HepG2 (cell line): ENCODE measurements around the gene B3GALNT2. TPM values are rescaled to one million over a fixed set of nuclear protein-coding genes. Genes with fewer than 3 reads are reported as not detected.

Experiments used
- ATAC-seq: fragments of 200-7000 bp; cut with Tn5 transposase; 3 replicates; pipeline ENCODE4 v1.9.1; 2020; ENCODE audit warnings: mild to moderate bottlenecking, moderate library complexity
- BruUV-seq: library from RNA; stranded (reverse); fragments of 400-500 nt; replicated peaks from 2 replicates; lab custom pipeline; 2021; lab: Mats Ljungman, UMichigan
- CTCF ChIA-PET: fragments of 300-600 bp; formaldehyde crosslinking; extraction: SDS; loops from one replicate; lab custom pipeline; 2021; ENCODE audit warnings: low total read pairs, inconsistent platforms, low intra/inter-chr PET ratio; lab: Yijun Ruan, JAX
- POLR2A ChIA-PET: fragments of 350-600 bp; sonication (Branson Sonifier 250); formaldehyde crosslinking; loops from one replicate; lab custom pipeline; 2020; ENCODE audit warnings: antibody characterized with exemption, inconsistent platforms; lab: Yijun Ruan, JAX
- DNase-seq: peaks from one replicate; pipeline ENCODE4 v3.0.0-alpha.2; 2015; ENCODE audit warnings: low spot score
- FAIRE-seq: peaks from 3 replicates; lab custom pipeline; 2011; peaks lifted over from hg19 to GRCh38; lab: Jason Lieb, UNC
- H2AFZ ChIP-seq: one replicate; pipeline ENCODE4 v1.6.1; 2011; ENCODE audit warnings: low read length, inconsistent platforms
- H3K27ac ChIP-seq: fragments of 300-600 bp; 3 replicates; pipeline ENCODE4 v1.8.0; 2011; ENCODE audit warnings: mixed run types, mild to moderate bottlenecking, mixed read lengths, low read length, inconsistent platforms; ENCODE audit not compliant: insufficient read depth; ENCODE audit errors: extremely low read length
- H3K27me3 ChIP-seq, 2 experiments: fragments of 200-600 bp in 1 of 2; 2 replicates in 1 of 2; 3 replicates in 1 of 2; pipeline versions ENCODE4 v1.6.0 to v1.8.0; 2011; ENCODE audit warnings: low read length in 2 of 2, mild to moderate bottlenecking in 2 of 2, moderate library complexity in 2 of 2, inconsistent platforms in 1 of 2; ENCODE audit not compliant: insufficient read depth in 2 of 2, control insufficient read depth in 1 of 2
- H3K36me3 ChIP-seq, 2 experiments: fragments of 200-600 bp in 1 of 2; replicated peaks in 1 of 2; 2 replicates in 1 of 2; 3 replicates in 1 of 2; pipeline versions ENCODE4 v1.5.1 to v1.8.0; 2011; ENCODE audit warnings: low read length in 2 of 2, inconsistent platforms in 1 of 2; ENCODE audit not compliant: insufficient read depth in 2 of 2, control insufficient read depth in 1 of 2
- H3K4me1 ChIP-seq: 2 replicates; pipeline ENCODE4 v1.5.1; 2012; ENCODE audit warnings: low read length, inconsistent platforms; ENCODE audit not compliant: insufficient read depth
- H3K4me2 ChIP-seq: 2 replicates; pipeline ENCODE4 v1.6.0; 2011; ENCODE audit warnings: low read depth, low read length, inconsistent platforms
- H3K4me3 ChIP-seq, 3 experiments: fragments of 200-600 bp in 1 of 3; sonication (generic), shearing (Covaris generic) in 1 of 3; replicated peaks in 1 of 3; 2 replicates each; pipeline ENCODE4 v1.5.1; 2011 to 2016; ENCODE audit warnings: low read length in 3 of 3, inconsistent platforms in 2 of 3, low read depth in 2 of 3, mild to moderate bottlenecking in 2 of 3, control low read depth in 1 of 3, mixed read lengths in 1 of 3; ENCODE audit not compliant: insufficient read depth in 1 of 3
- H3K79me2 ChIP-seq: one replicate; pipeline ENCODE4 v1.6.1; 2011; ENCODE audit warnings: low read length, inconsistent platforms; ENCODE audit not compliant: insufficient read depth
- H3K9ac ChIP-seq: 2 replicates; pipeline ENCODE4 v1.6.0; 2011; ENCODE audit warnings: mild to moderate bottlenecking, low read depth, low read length, inconsistent platforms; ENCODE audit not compliant: insufficient read depth
- H3K9me3 ChIP-seq: 2 replicates; pipeline ENCODE4 v1.5.1; 2012; ENCODE audit warnings: mild to moderate bottlenecking, low read length
- H4K20me1 ChIP-seq: 2 replicates; pipeline ENCODE4 v1.6.0; 2011; ENCODE audit warnings: inconsistent platforms, mild to moderate bottlenecking, low read length, moderate library complexity; ENCODE audit not compliant: insufficient read depth
- BCL6 ChIP-seq: IDR thresholded peaks from 2 replicates; pipeline ENCODE4 v1.6.1; 2016; ENCODE audit warnings: missing genetic modification reagents, missing compliant biosample characterization
- HES4 ChIP-seq: sonication (generic); formaldehyde crosslinking; IDR thresholded peaks from 2 replicates; pipeline ENCODE4 v1.9.0; 2021; ENCODE audit warnings: mild to moderate bottlenecking, missing genetic modification reagents, borderline replicate concordance
- IKZF1 ChIP-seq: fragments of 450-650 bp; IDR thresholded peaks from 2 replicates; pipeline ENCODE4 v1.7.1; 2016
- MAFF ChIP-seq: IDR thresholded peaks from 2 replicates; pipeline ENCODE4 v1.6.1; 2011; ENCODE audit warnings: low read depth, low read length, improper control_type of control experiment
- MAFK ChIP-seq, 2 experiments: IDR thresholded peaks in 1 of 2; conservative IDR thresholded peaks in 1 of 2; 2 replicates each; pipeline ENCODE4 v1.6.1; 2011; ENCODE audit warnings: improper control_type of control experiment in 2 of 2, low read length in 2 of 2
- NFRKB ChIP-seq: fragments of 450-650 bp; IDR thresholded peaks from 2 replicates; pipeline ENCODE4 v1.6.1; 2017
- REL ChIP-seq: sonication (generic); formaldehyde crosslinking; conservative IDR thresholded peaks from 2 replicates; pipeline ENCODE4 v1.8.0; 2022; ENCODE audit warnings: mild to moderate bottlenecking, missing genetic modification reagents, moderate library complexity
- REPIN1 ChIP-seq: sonication (generic); formaldehyde crosslinking; IDR thresholded peaks from 2 replicates; pipeline ENCODE4 v1.8.0; 2022; ENCODE audit warnings: missing genetic modification reagents, low read depth, mild to moderate bottlenecking, borderline replicate concordance
- RFXAP ChIP-seq: sonication (generic); formaldehyde crosslinking; IDR thresholded peaks from 2 replicates; pipeline ENCODE4 v1.4.0; 2020; ENCODE audit warnings: missing genetic modification reagents, borderline replicate concordance
- TP53 ChIP-seq: sonication (generic); formaldehyde crosslinking; conservative IDR thresholded peaks from 2 replicates; pipeline ENCODE4 v1.4.0; 2020; ENCODE audit warnings: missing genetic modification reagents
- ZBTB49 ChIP-seq: sonication (generic); formaldehyde crosslinking; IDR thresholded peaks from 2 replicates; pipeline ENCODE4 v1.4.0; 2020; ENCODE audit warnings: missing genetic modification reagents, borderline replicate concordance
- ZFAT ChIP-seq: sonication (generic); formaldehyde crosslinking; conservative IDR thresholded peaks from 2 replicates; pipeline ENCODE4 v1.8.1; 2023; ENCODE audit warnings: missing genetic modification reagents, inconsistent platforms
- ZNF549 ChIP-seq: sonication (generic); formaldehyde crosslinking; IDR thresholded peaks from 2 replicates; pipeline ENCODE4 v1.5.0; 2020; ENCODE audit warnings: missing genetic modification reagents
- ZNF619 ChIP-seq: sonication (generic); formaldehyde crosslinking; IDR thresholded peaks from 2 replicates; pipeline ENCODE4 v1.4.0; 2020; ENCODE audit warnings: mild to moderate bottlenecking, missing genetic modification reagents
- ZNF629 ChIP-seq: sonication (generic); formaldehyde crosslinking; conservative IDR thresholded peaks from 2 replicates; pipeline ENCODE4 v1.5.0; 2020; ENCODE audit warnings: missing genetic modification reagents
- WGBS: methylation state at CpG from one replicate; pipeline ENCODE4 v1.1.6; 2017; ENCODE audit warnings: low lambda C conversion rate; 5-methylcytosine and 5-hydroxymethylcytosine counted together
- in situ Hi-C: cut with HindIII; loops from 2 replicates; pipeline ENCODE4 v1.10.0; 2017; ENCODE audit warnings: low pct_unique_long_range_greater_than_20kb; ENCODE audit not compliant: extremely low pct_ligation_motif_present
- intact Hi-C: fragments of 100-400 bp; cut with micrococcal nuclease; formaldehyde crosslinking; loops from one replicate; pipeline ENCODE4 v1.10.0; 2022; ENCODE audit not compliant: unreplicated experiment
- polyA plus RNA-seq, 8 experiments: library from polyadenylated mRNA; depleted of rRNA in 3 of 8; stranded (reverse) in 7 of 8; unstranded in 1 of 8; fragments of >200 nt; fragmentation: Illumina TruSeq in 4 of 8; extraction: Trizol in 4 of 8; gene quantifications; 2 replicates each; pipeline versions ENCODE4 v1.2.1 to v1.2.3, GENCODE V29; 2011 to 2016; ENCODE audit warnings: low read depth in 4 of 8, missing spikeins in 1 of 8, mixed read lengths in 1 of 8; ENCODE audit not compliant: insufficient read depth in 1 of 8
- total RNA-seq, 5 experiments: library from RNA; depleted of rRNA; stranded (reverse); fragments of >200 nt; fragmentation: Illumina TruSeq; extraction: Trizol; gene quantifications; 2 replicates each; pipeline ENCODE4 v1.2.3, GENCODE V29; 2016; ENCODE audit warnings: low read depth in 1 of 5
- TF ChIP-seq, protein P1 (sequence below): sonication (generic); formaldehyde crosslinking; IDR thresholded peaks from 2 replicates; pipeline ENCODE4 v1.5.1; 2020; ENCODE audit warnings: missing genetic modification reagents, mild to moderate bottlenecking, borderline replicate concordance

The B3GALNT2 gene
- total and polyA plus RNA-seq, 2 of the 13 experiments (the other 11 are each of a cell fraction or from before 2014, with no cell fraction given), result 16.5 to 28.9 TPM

DNA sequence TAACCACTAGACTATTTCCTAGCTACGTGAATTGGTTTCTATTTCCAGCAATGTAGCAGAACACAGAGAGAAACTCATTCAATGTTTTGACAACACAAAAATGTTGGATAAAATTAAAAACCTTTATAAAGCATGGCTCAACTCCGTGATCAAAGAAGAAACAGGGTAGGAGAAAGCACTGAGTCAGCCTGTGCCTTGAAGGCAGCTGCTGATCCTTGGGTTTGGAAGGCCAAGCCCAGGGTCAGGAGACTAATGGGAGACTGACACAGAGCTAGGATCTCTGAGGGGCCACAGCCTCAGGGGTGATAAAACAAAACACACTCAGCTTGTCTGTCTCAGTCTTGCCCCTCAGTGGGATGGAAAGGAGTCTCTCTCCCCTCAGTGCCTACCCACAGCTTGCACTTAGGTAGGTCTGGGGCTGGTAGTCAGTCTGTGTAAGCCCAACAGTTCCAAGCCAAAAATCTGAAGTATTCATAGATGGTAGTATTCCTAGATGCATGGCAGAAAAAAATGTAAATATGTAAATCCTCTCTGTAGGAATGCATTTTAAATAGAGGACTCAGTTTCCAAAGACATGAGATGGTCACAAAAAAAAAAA, 53.3 kb downstream of the B3GALNT2 start:
- H2AFZ ChIP-seq, result no peak overlapping the region
- H3K27me3 ChIP-seq, result no peaks in the 10 kb centered on the region
- no peaks in the 10 kb centered on the region for H3K79me2 ChIP-seq
- POLR2A ChIA-PET, result no interaction called here
- no peaks in the 10 kb centered on the region for H3K9me3 ChIP-seq
- H3K4me3 ChIP-seq, result no peak overlapping the region
- no peak overlapping the region for H3K27ac ChIP-seq
- H3K36me3 ChIP-seq, result peaks cover 28 to 75% of the 10 kb centered on the region in 2 experiments
- DNase-seq (no peak), FAIRE-seq (no peak), ATAC-seq (peak; percentile 40; the same call in 1 of the 3 replicates)
- no peak overlapping the region for H3K4me2 ChIP-seq
- no peaks in the 10 kb centered on the region for H4K20me1 ChIP-seq
- TF ChIP-seq IKZF1, result no peak
- TF ChIP-seq NFRKB, result no peak
- no peak for TF ChIP-seq REPIN1 (CRISPR knock-in tag)
- TF ChIP-seq HES4 (CRISPR knock-in tag), result no peak
- TF ChIP-seq, protein P1, sequence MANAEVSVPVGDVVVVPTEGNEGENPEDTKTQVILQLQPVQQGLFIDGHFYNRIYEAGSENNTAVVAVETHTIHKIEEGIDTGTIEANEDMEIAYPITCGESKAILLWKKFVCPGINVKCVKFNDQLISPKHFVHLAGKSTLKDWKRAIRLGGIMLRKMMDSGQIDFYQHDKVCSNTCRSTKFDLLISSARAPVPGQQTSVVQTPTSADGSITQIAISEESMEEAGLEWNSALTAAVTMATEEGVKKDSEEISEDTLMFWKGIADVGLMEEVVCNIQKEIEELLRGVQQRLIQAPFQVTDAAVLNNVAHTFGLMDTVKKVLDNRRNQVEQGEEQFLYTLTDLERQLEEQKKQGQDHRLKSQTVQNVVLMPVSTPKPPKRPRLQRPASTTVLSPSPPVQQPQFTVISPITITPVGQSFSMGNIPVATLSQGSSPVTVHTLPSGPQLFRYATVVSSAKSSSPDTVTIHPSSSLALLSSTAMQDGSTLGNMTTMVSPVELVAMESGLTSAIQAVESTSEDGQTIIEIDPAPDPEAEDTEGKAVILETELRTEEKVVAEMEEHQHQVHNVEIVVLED (CRISPR knock-in tag), result no peak
- peak; percentile 63 for TF ChIP-seq MAFF
- TF ChIP-seq RFXAP (CRISPR knock-in tag), result no peak
- TF ChIP-seq REL, result no peak
- no peak for TF ChIP-seq TP53 (CRISPR knock-in tag)
- no peak for TF ChIP-seq ZNF549 (CRISPR knock-in tag)
- TF ChIP-seq ZNF619 (CRISPR knock-in tag), result no peak
- no peak for TF ChIP-seq ZFAT (CRISPR knock-in tag)
- TF ChIP-seq MAFK (conservative IDR thresholded peaks at IDR 0.05 in 1 of 2, IDR thresholded peaks at IDR 0.05 in 1 of 2; ENCODE audit: low read length in 2 of 2), result peak; percentile 53 to 75
- TF ChIP-seq ZBTB49 (CRISPR knock-in tag), result no peak
- TF ChIP-seq ZNF629 (CRISPR knock-in tag), result no peak
- TF ChIP-seq BCL6, result no peak
- H3K4me1 ChIP-seq, result no peaks in the 10 kb centered on the region
- BruUV-seq, result no TSS peak
- H3K9ac ChIP-seq, result no peak overlapping the region
- 98% methylated on average over 2 of the region's 2 CpGs for WGBS
- intact Hi-C loops, result no loop called here
- in situ Hi-C loops, result no loop called here
- CTCF ChIA-PET, result no interaction called here
